HEK293 (cell line): Measurements from ENCODE around the gene SLC10A7.

Experiments
- CTCF ChIA-PET: fragments of 350-600 bp; formaldehyde crosslinking; extraction: SDS; loops from one replicate; lab custom pipeline; 2021; ENCODE audit warnings: antibody characterized with exemption; lab: Yijun Ruan, JAX
- POLR2A ChIA-PET: fragments of 300-600 bp; formaldehyde crosslinking; extraction: SDS; loops from one replicate; lab custom pipeline; 2020; ENCODE audit warnings: antibody characterized with exemption, inconsistent platforms; lab: Yijun Ruan, JAX
- H3K27ac ChIP-seq: fragments of 200-500 bp; sonication (Bioruptor generic); 2 replicates; pipeline ENCODE4 v1.5.1; 2014; ENCODE audit warnings: low read depth, low read length, control low read depth, inconsistent platforms; ENCODE audit errors: extremely low read depth
- H3K36me3 ChIP-seq, 2 experiments: fragments of 200-500 bp in 1 of 2; sonication (Bioruptor generic) in 1 of 2; 1 replicate in 1 of 2; 2 replicates in 1 of 2; pipeline ENCODE4 v1.5.1; 2014 to 2017; ENCODE audit warnings: inconsistent platforms in 2 of 2, low read length in 2 of 2; ENCODE audit not compliant: control insufficient read depth in 2 of 2, insufficient read depth in 1 of 2
- H3K4me1 ChIP-seq: fragments of 200-500 bp; sonication (Bioruptor generic); 2 replicates; pipeline ENCODE4 v1.5.1; 2014; ENCODE audit warnings: mild to moderate bottlenecking, low read length, inconsistent platforms; ENCODE audit not compliant: control insufficient read depth, insufficient read depth
- H3K4me3 ChIP-seq: 2 replicates; pipeline ENCODE4 v1.5.1; 2011; ENCODE audit warnings: low read depth, mild to moderate bottlenecking, control low read depth, low read length, moderate library complexity
- H3K9me3 ChIP-seq: fragments of 200-500 bp; sonication (Bioruptor generic); 2 replicates; pipeline ENCODE4 v1.5.1; 2014; ENCODE audit warnings: low read depth, low read length, inconsistent platforms; ENCODE audit not compliant: control insufficient read depth, insufficient read depth
- GLI2 ChIP-seq: fragments of 450-650 bp; formaldehyde crosslinking; IDR thresholded peaks from 2 replicates; pipeline ENCODE4; 2017; ENCODE audit warnings: missing biosample characterization, missing genetic modification characterization, low read depth, borderline replicate concordance
- KLF10 ChIP-seq: fragments of 450-650 bp; IDR thresholded peaks from 2 replicates; pipeline ENCODE4 v1.5.1; 2018; ENCODE audit warnings: missing biosample characterization, mild to moderate bottlenecking, missing genetic modification characterization
- RBAK ChIP-seq: fragments of 450-650 bp; formaldehyde crosslinking; IDR thresholded peaks from 2 replicates; pipeline ENCODE4 v1.5.1; 2016; ENCODE audit warnings: missing biosample characterization, missing genetic modification characterization
- ZBTB17 ChIP-seq: fragments of 450-650 bp; formaldehyde crosslinking; IDR thresholded peaks from 2 replicates; pipeline ENCODE4 v1.5.1; 2016; ENCODE audit warnings: missing biosample characterization, missing genetic modification characterization
- ZNF10 ChIP-seq: fragments of 450-650 bp; formaldehyde crosslinking; IDR thresholded peaks from 2 replicates; pipeline ENCODE4 v1.5.1; 2017; ENCODE audit warnings: missing biosample characterization, missing genetic modification characterization
- ZNF174 ChIP-seq: fragments of 450-650 bp; formaldehyde crosslinking; IDR thresholded peaks from 2 replicates; pipeline ENCODE4 v1.5.0; 2017; ENCODE audit warnings: missing biosample characterization, mild to moderate bottlenecking, missing genetic modification characterization
- ZNF239 ChIP-seq: fragments of 450-650 bp; formaldehyde crosslinking; IDR thresholded peaks from 2 replicates; pipeline ENCODE4 v1.5.1; 2016; ENCODE audit warnings: missing biosample characterization, missing genetic modification characterization
- ZNF24 ChIP-seq: fragments of 450-650 bp; formaldehyde crosslinking; IDR thresholded peaks from 2 replicates; pipeline ENCODE4 v1.5.1; 2016; ENCODE audit warnings: missing biosample characterization, missing genetic modification characterization
- ZNF266 ChIP-seq: fragments of 450-650 bp; formaldehyde crosslinking; IDR thresholded peaks from 2 replicates; pipeline ENCODE4 v1.5.1; 2016; ENCODE audit warnings: missing biosample characterization, missing genetic modification characterization, low read depth
- ZNF350 ChIP-seq: fragments of 450-650 bp; formaldehyde crosslinking; IDR thresholded peaks from 2 replicates; pipeline ENCODE4 v1.5.0; 2017; ENCODE audit warnings: missing biosample characterization, mild to moderate bottlenecking, missing genetic modification characterization
- ZNF366 ChIP-seq: fragments of 450-650 bp; formaldehyde crosslinking; conservative IDR thresholded peaks from 2 replicates; pipeline ENCODE4 v1.5.1; 2016; ENCODE audit warnings: missing biosample characterization, missing genetic modification characterization
- ZNF529 ChIP-seq: fragments of 450-650 bp; formaldehyde crosslinking; IDR thresholded peaks from 2 replicates; pipeline ENCODE4 v1.5.1; 2017; ENCODE audit warnings: missing genetic modification characterization, missing biosample characterization; ENCODE audit not compliant: insufficient replicate concordance
- ZNF548 ChIP-seq: fragments of 450-650 bp; formaldehyde crosslinking; IDR thresholded peaks from 2 replicates; pipeline ENCODE4 v1.5.1; 2016; ENCODE audit warnings: missing biosample characterization, missing genetic modification characterization
- ZNF555 ChIP-seq: fragments of 450-650 bp; formaldehyde crosslinking; conservative IDR thresholded peaks from 2 replicates; pipeline ENCODE4 v1.5.1; 2017; ENCODE audit warnings: missing biosample characterization, mild to moderate bottlenecking, missing genetic modification characterization, inconsistent platforms
- ZNF571 ChIP-seq: fragments of 450-650 bp; formaldehyde crosslinking; IDR thresholded peaks from 2 replicates; pipeline ENCODE4 v1.5.0; 2017; ENCODE audit warnings: missing biosample characterization, missing genetic modification characterization
- ZNF610 ChIP-seq: fragments of 450-650 bp; formaldehyde crosslinking; IDR thresholded peaks from 2 replicates; pipeline ENCODE4 v1.5.1; 2016; ENCODE audit warnings: missing biosample characterization, missing genetic modification characterization, borderline replicate concordance
- ZNF670 ChIP-seq: fragments of 450-650 bp; formaldehyde crosslinking; IDR thresholded peaks from 2 replicates; pipeline ENCODE4 v1.5.1; 2016; ENCODE audit warnings: missing biosample characterization, missing genetic modification characterization, low read depth
- ZNF701 ChIP-seq: fragments of 450-650 bp; formaldehyde crosslinking; IDR thresholded peaks from 2 replicates; pipeline ENCODE4 v1.5.1; 2016; ENCODE audit warnings: missing biosample characterization, missing genetic modification characterization
- TF ChIP-seq, protein P1 (sequence below): fragments of 450-650 bp; formaldehyde crosslinking; IDR thresholded peaks from 2 replicates; pipeline ENCODE4 v1.5.1; 2016; ENCODE audit warnings: missing biosample characterization, missing genetic modification characterization
- TF ChIP-seq, protein P2 (sequence below): fragments of 450-650 bp; formaldehyde crosslinking; IDR thresholded peaks from 2 replicates; pipeline ENCODE4 v1.5.1; 2017; ENCODE audit warnings: missing biosample characterization, missing genetic modification characterization
- TF ChIP-seq, protein P3 (sequence below): fragments of 450-650 bp; formaldehyde crosslinking; IDR thresholded peaks from 2 replicates; pipeline ENCODE4 v1.5.1; 2016; ENCODE audit warnings: missing biosample characterization, missing genetic modification characterization
- TF ChIP-seq, protein P4 (sequence below): fragments of 450-650 bp; formaldehyde crosslinking; IDR thresholded peaks from 2 replicates; pipeline ENCODE4 v1.5.1; 2016; ENCODE audit warnings: missing biosample characterization, missing genetic modification characterization

SLC10A7 gene

DNA sequence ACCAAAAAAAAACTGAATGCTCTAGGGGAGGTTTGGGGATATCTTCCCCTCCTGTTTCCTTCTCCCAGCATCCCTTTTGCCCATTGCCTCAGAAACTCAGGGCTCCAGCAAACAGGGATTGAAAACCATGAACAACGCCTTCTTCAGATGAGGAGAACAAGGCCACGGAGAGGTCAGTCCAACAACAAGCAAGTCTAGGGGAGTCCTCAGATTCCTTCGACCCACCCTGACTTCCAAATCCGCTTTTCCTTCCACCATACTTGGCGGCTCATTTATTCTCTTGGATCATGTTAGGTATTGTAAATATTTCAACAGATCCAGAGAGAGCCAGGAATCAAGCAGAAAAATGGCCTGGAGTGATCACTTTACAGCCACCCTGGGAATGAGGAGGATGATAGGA lies 285.5 kb downstream of the SLC10A7 start:
- TF ChIP-seq, protein P1, sequence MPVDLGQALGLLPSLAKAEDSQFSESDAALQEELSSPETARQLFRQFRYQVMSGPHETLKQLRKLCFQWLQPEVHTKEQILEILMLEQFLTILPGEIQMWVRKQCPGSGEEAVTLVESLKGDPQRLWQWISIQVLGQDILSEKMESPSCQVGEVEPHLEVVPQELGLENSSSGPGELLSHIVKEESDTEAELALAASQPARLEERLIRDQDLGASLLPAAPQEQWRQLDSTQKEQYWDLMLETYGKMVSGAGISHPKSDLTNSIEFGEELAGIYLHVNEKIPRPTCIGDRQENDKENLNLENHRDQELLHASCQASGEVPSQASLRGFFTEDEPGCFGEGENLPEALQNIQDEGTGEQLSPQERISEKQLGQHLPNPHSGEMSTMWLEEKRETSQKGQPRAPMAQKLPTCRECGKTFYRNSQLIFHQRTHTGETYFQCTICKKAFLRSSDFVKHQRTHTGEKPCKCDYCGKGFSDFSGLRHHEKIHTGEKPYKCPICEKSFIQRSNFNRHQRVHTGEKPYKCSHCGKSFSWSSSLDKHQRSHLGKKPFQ (tag by site-specific recombination): no peak
- TF ChIP-seq ZNF548 (no peak), ZNF24 (tag by site-specific recombination) (no peak), KLF10 (tag by site-specific recombination) (no peak), RBAK (tag by site-specific recombination) (no peak), ZNF571 (tag by site-specific recombination) (no peak)
- TF ChIP-seq, protein P2, sequence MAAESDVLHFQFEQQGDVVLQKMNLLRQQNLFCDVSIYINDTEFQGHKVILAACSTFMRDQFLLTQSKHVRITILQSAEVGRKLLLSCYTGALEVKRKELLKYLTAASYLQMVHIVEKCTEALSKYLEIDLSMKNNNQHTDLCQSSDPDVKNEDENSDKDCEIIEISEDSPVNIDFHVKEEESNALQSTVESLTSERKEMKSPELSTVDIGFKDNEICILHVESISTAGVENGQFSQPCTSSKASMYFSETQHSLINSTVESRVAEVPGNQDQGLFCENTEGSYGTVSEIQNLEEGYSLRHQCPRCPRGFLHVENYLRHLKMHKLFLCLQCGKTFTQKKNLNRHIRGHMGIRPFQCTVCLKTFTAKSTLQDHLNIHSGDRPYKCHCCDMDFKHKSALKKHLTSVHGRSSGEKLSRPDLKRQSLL (tag by site-specific recombination): no peak
- ChIA-PET CTCF (interaction anchor here (1.6 kb wide), 1 partner anchor 9 kb away, joined by 3 read pairs; no protein-coding TSS in a partner anchor), POLR2A (no interaction called here)
- Histone ChIP-seq H3K27ac (no peak overlapping the region), H3K9me3 (no peaks in the 10 kb centered on the region), H3K4me1 (no peaks in the 10 kb centered on the region), H3K36me3 (no peaks in the 10 kb centered on the region), H3K4me3 (no peak overlapping the region)

DNA sequence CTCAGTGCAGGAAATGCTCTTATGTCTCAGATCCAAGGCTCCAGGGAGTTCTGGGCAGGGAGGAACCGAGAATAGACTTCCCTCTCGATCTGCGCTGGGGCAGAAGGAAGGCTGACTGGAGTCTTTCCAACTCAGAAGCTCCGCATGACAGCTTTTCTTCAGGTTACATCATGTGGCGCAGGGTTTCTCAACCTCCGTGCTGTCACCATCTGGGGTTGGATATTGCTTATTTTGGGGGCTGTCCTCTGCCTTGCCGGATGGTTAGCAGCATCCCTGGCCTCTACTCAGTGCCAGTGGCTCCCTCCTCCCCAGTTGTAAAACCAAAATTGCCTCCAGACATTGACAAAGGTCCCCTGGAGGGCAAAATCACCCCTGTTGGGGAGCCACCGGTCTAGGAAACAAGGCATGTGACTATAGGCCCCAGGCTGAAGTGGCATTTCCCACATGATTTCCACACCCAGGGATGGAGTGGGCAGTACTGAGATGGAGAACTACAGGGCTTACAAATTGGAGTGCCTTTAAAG lies 286.0 kb downstream of the SLC10A7 start:
- POLR2A ChIA-PET: no interaction called here
- TF ChIP-seq ZNF701 (no peak), ZNF529 (tag by site-specific recombination) (no peak), ZNF555 (tag by site-specific recombination) (no peak), ZNF670 (tag by site-specific recombination) (no peak), ZNF10 (tag by site-specific recombination) (no peak), ZNF350 (no peak), ZNF610 (tag by site-specific recombination) (no peak), ZNF174 (tag by site-specific recombination) (no peak), ZNF239 (tag by site-specific recombination) (no peak), ZNF366 (tag by site-specific recombination) (no peak), ZNF266 (tag by site-specific recombination) (no peak), GLI2 (tag by site-specific recombination) (no peak), ZBTB17 (tag by site-specific recombination) (no peak)
- TF ChIP-seq, protein P3, sequence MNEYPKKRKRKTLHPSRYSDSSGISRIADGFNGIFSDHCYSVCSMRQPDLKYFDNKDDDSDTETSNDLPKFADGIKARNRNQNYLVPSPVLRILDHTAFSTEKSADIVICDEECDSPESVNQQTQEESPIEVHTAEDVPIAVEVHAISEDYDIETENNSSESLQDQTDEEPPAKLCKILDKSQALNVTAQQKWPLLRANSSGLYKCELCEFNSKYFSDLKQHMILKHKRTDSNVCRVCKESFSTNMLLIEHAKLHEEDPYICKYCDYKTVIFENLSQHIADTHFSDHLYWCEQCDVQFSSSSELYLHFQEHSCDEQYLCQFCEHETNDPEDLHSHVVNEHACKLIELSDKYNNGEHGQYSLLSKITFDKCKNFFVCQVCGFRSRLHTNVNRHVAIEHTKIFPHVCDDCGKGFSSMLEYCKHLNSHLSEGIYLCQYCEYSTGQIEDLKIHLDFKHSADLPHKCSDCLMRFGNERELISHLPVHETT (tag by site-specific recombination): no peak
- TF ChIP-seq, protein P4, sequence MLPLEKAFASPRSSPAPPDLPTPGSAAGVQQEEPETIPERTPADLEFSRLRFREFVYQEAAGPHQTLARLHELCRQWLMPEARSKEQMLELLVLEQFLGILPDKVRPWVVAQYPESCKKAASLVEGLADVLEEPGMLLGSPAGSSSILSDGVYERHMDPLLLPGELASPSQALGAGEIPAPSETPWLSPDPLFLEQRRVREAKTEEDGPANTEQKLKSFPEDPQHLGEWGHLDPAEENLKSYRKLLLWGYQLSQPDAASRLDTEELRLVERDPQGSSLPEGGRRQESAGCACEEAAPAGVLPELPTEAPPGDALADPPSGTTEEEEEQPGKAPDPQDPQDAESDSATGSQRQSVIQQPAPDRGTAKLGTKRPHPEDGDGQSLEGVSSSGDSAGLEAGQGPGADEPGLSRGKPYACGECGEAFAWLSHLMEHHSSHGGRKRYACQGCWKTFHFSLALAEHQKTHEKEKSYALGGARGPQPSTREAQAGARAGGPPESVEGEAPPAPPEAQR: no peak
- TF ChIP-seq, all 188 proteins: peak for 0
- Histone ChIP-seq H3K4me3 (no peak overlapping the region), H3K27ac (no peak overlapping the region), H3K36me3 (no peaks in the 10 kb centered on the region), H3K9me3 (no peaks in the 10 kb centered on the region), H3K4me1 (no peaks in the 10 kb centered on the region)
- CTCF ChIA-PET: interaction anchor here (0.7 to 1.6 kb wide), 2 partner anchors 9 to 867 kb away, joined by 3 read pairs; no protein-coding TSS in a partner anchor
